ENCODE measurements around the gene GUCY1A2.

The GUCY1A2 gene

DNA sequence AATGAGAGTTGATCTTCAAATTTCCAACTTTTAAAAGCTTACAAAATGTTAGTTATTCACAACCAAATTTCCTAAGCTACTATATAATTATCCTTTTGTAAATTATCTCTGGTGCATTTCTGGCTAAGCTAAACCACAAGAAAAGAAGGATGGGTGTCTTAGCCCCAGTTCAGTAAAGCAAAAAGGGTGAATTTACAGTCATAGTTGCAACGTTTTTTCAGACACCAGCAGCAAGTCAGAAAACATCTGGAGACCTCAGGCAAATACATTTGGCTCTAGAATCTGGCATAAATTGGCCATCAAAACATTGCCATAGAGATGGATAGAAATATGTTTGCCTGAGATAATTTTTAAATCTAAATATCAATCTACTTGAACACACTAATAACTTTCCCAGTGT is 257.0 kb downstream of the GUCY1A2 start:
- TF ChIP-seq, protein P1, sequence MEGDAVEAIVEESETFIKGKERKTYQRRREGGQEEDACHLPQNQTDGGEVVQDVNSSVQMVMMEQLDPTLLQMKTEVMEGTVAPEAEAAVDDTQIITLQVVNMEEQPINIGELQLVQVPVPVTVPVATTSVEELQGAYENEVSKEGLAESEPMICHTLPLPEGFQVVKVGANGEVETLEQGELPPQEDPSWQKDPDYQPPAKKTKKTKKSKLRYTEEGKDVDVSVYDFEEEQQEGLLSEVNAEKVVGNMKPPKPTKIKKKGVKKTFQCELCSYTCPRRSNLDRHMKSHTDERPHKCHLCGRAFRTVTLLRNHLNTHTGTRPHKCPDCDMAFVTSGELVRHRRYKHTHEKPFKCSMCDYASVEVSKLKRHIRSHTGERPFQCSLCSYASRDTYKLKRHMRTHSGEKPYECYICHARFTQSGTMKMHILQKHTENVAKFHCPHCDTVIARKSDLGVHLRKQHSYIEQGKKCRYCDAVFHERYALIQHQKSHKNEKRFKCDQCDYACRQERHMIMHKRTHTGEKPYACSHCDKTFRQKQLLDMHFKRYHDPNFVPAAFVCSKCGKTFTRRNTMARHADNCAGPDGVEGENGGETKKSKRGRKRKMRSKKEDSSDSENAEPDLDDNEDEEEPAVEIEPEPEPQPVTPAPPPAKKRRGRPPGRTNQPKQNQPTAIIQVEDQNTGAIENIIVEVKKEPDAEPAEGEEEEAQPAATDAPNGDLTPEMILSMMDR (IDR thresholded peaks at IDR 0.05; ENCODE audit: low read depth, low read length): no peak
- Histone ChIP-seq H3K36me3 (no peaks in the 10 kb centered on the region), H3K4me3 (ENCODE audit: low read depth, low read length) (no peak overlapping the region), H3K27me3 (no peaks in the 10 kb centered on the region), H3K4me1 (no peaks in the 10 kb centered on the region), H3K9me3 (no peaks in the 10 kb centered on the region)
- DNase-seq: no peak

DNA sequence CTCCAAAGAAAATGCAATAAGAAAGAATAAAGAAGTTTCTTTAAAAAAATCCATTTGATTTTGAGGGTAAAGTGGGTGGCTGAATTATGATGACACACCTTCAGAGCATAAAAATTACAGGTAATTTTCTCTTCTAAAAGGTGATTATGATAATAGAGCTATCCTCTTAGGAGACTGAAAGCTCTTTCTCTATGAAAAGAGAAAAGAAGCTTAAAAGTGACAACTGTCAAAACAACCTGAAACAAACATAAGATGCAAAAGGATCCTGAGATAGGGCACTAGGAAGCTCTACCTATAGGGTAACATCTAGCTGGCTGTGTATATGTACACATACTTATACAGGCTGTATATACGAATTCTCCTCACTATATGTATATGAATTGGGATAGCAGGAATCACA is 270.2 kb downstream of the GUCY1A2 start:
- H3K4me3 ChIP-seq (ENCODE audit: low read depth, low read length): no peak overlapping the region
- DNase-seq: no peak
- no peaks in the 10 kb centered on the region for H3K27me3 ChIP-seq
- H3K4me1 ChIP-seq: no peaks in the 10 kb centered on the region
- H3K9me3 ChIP-seq: no peaks in the 10 kb centered on the region
- H3K36me3 ChIP-seq: no peaks in the 10 kb centered on the region
- TF ChIP-seq, protein P1 (IDR thresholded peaks at IDR 0.05; ENCODE audit: low read depth, low read length): no peak

DNA sequence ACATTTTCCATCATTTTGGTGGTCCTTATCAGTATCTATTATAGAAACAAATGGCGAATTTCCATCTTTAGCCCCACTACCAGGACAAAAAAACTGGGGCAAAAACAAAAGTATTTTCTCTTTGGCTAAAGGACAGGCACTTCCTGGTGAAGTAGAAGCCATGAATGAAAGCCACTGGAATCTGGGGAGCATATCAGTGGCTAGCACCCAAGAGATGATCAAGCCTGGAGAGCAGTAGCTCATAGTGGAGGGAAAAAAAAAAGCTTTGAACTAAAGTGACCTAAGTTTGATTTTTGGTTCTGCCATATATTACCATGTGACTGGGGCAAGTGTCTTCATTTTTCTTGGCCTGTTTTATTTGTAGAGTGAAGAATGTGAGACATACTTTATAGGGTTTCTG is 272.3 kb downstream of the GUCY1A2 start:
- Histone ChIP-seq H3K4me1 (no peaks in the 10 kb centered on the region), H3K36me3 (no peaks in the 10 kb centered on the region), H3K4me3 (ENCODE audit: low read depth, low read length) (no peak overlapping the region), H3K27me3 (no peaks in the 10 kb centered on the region), H3K9me3 (no peaks in the 10 kb centered on the region)
- TF ChIP-seq, protein P1 (IDR thresholded peaks at IDR 0.05; ENCODE audit: low read depth, low read length): no peak
- no peak for DNase-seq

DNA sequence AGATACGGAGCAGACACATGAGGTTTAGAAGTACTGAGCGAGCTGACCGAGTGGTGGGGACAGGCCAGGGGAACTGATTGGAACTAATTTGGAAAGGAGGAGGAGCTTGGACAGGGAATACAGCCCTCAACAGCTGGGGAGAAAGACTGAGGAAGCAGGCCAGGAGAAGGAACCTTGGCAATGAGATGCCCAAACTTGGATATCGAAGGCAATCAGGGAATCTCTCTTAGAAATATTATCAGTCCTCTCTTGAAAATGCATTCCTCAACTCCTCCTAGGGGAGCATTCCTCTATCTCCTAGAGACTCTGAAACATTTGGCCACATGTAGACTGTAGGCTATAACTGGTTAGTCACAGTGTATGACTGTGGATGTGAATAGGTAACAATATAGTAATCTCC is 284.6 kb downstream of the GUCY1A2 start:
- Histone ChIP-seq H3K27me3 (no peaks in the 10 kb centered on the region), H3K4me3 (ENCODE audit: low read depth, low read length) (no peak overlapping the region), H3K36me3 (no peaks in the 10 kb centered on the region), H3K4me1 (no peaks in the 10 kb centered on the region), H3K9me3 (no peaks in the 10 kb centered on the region)
- TF ChIP-seq, protein P1 (IDR thresholded peaks at IDR 0.05; ENCODE audit: low read depth, low read length): no peak
- no peak for DNase-seq

DNA sequence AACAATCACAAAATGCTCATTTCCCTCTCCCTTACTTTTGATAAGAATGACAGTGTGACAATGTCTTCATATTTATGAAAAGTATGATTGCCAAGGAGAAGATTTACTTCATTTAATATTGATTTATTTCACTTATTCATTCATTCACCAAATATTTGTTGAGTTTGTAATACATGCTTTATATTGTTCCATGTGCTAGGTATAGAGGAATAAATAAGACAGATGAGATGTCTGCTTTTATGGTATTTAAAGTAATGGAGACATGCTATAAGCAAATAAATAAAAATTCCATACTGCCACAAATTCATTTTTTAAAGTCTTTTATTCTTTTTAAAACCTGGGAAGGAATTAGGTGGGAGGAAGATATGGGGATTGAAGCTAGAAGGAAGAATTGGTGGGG is 289.4 kb downstream of the GUCY1A2 start:
- Histone ChIP-seq H3K9me3 (no peaks in the 10 kb centered on the region), H3K27me3 (no peaks in the 10 kb centered on the region), H3K36me3 (no peaks in the 10 kb centered on the region), H3K4me1 (no peaks in the 10 kb centered on the region), H3K4me3 (ENCODE audit: low read depth, low read length) (no peak overlapping the region)
- no peak for DNase-seq
- TF ChIP-seq, protein P1 (IDR thresholded peaks at IDR 0.05; ENCODE audit: low read depth, low read length): no peak

DNA sequence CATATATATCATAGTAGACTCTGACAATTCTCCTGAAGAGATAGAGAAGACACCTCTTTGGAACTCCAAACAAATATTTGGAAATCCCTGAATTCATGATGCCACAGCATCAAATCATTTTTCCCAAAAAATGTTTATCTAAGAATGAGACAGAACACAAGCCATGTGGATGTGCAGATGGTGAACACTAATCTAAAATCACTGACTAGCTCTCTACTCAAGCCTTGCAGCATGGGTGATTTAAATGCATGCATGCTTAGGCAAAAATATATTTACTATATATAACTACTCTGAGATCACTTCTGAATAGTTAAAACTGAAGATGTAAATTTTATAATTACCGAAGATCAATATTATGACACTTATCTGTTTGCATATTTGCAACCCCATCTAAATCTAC is 289.9 kb downstream of the GUCY1A2 start:
- no peak for DNase-seq
- Histone ChIP-seq H3K36me3 (no peaks in the 10 kb centered on the region), H3K4me3 (ENCODE audit: low read depth, low read length) (no peak overlapping the region), H3K4me1 (no peaks in the 10 kb centered on the region), H3K27me3 (no peaks in the 10 kb centered on the region), H3K9me3 (no peaks in the 10 kb centered on the region)
- TF ChIP-seq, protein P1 (IDR thresholded peaks at IDR 0.05; ENCODE audit: low read depth, low read length): no peak

All from BE2C (cell line).